Transverse colon (tissue), 3 donors: Measurements from ENCODE around the gene IFRD2.

ENCODE experiments used
- CTCF ChIP-seq, 5 experiments: fragments of 200-600 bp in 3 of 5; fragments of 450-650 bp in 2 of 5; sonication (generic) in 3 of 5; IDR thresholded peaks; 1 replicate in 2 of 5; 2 replicates in 3 of 5; pipeline ENCODE4 v1.5.1; 2016 to 2017; ENCODE audit warnings: antibody characterized with exemption in 5 of 5, inconsistent platforms in 3 of 5, mild to moderate bottlenecking in 2 of 5, moderate library complexity in 1 of 5
- EP300 ChIP-seq: sonication (generic); formaldehyde crosslinking; IDR thresholded peaks from one replicate; pipeline ENCODE4 v1.6.1; 2017; ENCODE audit warnings: antibody characterized with exemption, low read depth
- POLR2A ChIP-seq: fragments of 450-650 bp; IDR thresholded peaks from one replicate; pipeline ENCODE4 v1.6.1; 2016; ENCODE audit warnings: antibody characterized with exemption, mild to moderate bottlenecking, moderate library complexity

GRCh38 chr3:50340448-50341329, 48.5 kb upstream of the IFRD2 start, which contains the start of gene RASSF1:
- no peak for TF ChIP-seq CTCF (IDR thresholded peaks at IDR 0.05)
- TF ChIP-seq EP300 = no peak
- TF ChIP-seq POLR2A = peak; percentile 51
